ENCODE results near the gene HSD17B8.
"Not testable (repeated sequence)": the region's sequence is repeated elsewhere in the genome, so short reads cannot be mapped to it uniquely, and the experiment has no call there.

Gene HSD17B8

GRCh38 chr6:33206864-33207551, 2.6 kb downstream of the HSD17B8 start:
- peak; percentile 93 for DNase-seq (ENCODE audit: low read depth)

GRCh38 chr6:33207552-33208090, 3.2 kb downstream of the HSD17B8 start:
- peak; percentile 79 for DNase-seq (ENCODE audit: low read depth)

DNA sequence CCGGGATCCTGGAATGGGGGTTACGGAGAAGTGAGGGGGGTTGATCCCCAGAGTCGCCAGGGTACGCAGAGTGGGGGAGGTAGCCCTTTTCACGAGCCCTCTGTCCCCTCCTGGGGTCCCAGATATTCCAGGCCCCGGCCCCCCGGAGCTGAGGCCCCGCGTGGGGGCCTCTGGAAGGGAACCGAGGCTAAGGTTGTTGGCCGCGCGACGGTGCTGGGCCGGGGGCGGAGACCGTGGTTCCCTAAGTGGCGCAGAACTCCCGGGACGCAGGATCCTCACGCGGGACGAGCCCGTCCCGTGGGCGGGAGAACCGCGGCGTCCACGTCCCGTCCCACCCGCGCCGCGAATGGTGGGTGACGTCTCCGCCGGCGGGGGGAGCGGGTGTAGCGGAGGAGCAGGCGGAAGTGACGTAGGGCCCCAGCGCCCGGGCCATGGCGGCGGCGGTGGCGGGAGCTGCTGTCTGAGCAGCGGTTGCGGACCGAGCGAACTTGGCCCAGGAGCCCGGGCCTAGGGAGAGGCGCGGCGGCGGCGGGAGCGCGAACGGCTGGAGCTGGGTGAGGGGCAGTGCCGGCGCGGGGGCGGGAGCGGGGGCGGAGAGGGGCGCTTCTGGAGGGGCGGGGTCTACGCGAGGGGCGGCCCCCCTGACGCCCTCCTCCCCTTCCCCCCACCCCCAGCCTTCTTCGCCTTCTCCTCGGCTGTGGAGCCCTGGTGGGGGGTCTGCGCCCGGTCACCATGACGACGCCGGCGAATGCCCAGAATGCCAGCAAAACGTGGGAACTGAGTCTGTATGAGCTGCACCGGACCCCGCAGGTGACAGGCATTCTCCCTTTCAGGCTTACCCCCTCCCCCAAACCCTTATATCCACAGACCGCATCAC, 3.9 kb downstream of the HSD17B8 start, which contains the start of gene RING1:
TSS of gene RING1 (plus strand) at position 410 of the 877 bp plus-strand sequence. CDS start at position 733, 323 bp downstream.
- peak; percentile 79 for DNase-seq (ENCODE audit: low read depth)

DNA sequence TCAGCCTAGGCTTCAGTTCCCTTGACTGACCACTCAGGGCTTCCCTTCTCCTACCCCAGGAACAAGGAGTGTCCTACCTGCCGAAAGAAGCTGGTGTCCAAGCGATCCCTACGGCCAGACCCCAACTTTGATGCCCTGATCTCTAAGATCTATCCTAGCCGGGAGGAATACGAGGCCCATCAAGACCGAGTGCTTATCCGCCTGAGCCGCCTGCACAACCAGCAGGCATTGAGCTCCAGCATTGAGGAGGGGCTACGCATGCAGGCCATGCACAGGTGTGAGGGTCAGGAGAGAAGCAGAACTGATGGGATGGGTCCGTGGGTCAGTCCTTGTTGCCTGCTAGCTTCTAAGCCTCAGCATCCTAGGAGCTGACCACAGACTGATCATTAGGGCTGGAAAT, 5.4 kb downstream of the HSD17B8 start:
- DNase-seq (ENCODE audit: low read depth), result no peak

GRCh38 chr6:33211136-33211535, 6.7 kb downstream of the HSD17B8 start:
- DNase-seq (ENCODE audit: low read depth), result no peak

DNA sequence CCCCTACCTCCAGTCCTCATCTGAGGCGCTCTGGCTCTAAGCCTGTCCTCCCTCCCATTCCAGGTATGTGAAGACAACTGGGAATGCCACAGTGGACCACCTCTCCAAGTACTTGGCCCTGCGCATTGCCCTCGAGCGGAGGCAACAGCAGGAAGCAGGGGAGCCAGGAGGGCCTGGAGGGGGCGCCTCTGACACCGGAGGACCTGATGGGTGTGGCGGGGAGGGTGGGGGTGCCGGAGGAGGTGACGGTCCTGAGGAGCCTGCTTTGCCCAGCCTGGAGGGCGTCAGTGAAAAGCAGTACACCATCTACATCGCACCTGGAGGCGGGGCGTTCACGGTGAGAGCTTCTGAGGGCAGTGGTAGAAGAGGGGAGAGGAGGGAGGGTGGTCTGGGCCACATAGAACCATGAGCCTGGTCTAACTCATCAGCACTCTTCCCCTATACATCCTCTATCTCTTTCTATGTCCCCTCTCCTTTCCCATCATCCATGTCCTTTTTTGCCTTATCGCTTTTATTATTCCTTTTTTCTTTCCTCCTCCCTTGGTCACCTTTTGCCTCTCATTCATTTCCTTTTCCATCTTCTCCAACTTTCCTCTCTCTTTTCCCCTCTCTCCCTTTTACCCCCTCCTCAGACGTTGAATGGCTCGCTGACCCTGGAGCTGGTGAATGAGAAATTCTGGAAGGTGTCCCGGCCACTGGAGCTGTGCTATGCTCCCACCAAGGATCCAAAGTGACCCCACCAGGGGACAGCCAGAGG, 7.4 kb downstream of the HSD17B8 start:
- no peak for DNase-seq (ENCODE audit: low read depth)

DNA sequence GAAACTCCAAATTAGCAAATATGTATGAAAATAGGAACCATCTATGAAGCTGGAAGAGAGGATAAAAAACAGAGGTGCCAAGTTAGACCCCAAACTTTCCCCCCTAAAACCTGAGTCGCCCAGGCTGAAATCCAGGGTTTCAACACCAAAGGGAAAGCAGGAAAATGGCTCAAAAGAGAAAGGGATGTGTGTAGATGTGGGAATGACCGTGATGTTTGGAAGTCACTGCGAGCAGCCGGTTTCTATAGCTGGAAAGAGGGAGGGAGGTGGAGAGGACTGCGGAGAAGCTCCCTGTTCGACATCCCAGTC, 8.4 kb downstream of the HSD17B8 start:
- no peak for DNase-seq (ENCODE audit: low read depth)

DNA sequence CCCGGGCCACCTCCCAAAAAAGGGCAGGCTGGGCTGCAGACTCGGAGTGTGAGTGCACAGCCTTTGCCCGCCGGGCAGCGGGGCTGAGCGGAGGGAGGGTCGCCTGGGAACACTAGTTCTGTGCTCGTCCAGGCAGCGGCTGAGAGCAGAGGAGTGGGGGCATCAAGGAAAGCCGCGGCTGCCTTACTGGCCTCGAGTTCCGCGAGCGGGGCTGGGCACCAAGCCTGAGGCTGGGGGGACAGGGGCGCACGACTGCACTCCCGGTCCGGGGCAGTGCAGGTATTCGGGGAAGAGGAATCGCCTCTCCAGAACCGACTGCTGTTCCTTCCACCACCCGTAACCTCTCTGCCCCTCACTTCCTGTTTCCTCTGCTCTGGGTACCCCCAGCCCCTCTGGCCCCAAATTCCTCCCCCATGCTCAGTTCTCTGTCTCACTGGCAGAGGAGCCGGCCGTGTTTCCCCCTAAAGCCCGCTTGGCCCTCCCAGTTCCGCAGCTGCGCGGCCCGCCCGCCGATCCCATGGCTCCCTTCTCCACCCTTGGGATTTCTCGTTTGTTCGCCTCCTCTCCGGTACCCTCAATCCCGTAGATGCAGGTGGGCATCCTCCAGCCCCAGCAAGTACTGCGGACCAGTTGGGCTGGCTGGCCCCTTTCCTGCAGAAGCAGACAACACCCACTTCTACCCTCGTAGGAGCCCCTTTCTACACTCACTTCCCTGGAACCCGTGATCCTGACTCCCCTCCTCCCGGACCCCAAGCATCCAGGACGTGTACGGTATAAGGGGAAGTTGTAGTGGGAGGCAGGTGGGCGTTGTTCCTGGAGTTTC, 8.9 kb downstream of the HSD17B8 start:
- DNase-seq (ENCODE audit: low read depth), result peak; percentile 35

GRCh38 chr6:33213989-33214335, 9.5 kb downstream of the HSD17B8 start:
- DNase-seq (ENCODE audit: low read depth), result no peak

DNA sequence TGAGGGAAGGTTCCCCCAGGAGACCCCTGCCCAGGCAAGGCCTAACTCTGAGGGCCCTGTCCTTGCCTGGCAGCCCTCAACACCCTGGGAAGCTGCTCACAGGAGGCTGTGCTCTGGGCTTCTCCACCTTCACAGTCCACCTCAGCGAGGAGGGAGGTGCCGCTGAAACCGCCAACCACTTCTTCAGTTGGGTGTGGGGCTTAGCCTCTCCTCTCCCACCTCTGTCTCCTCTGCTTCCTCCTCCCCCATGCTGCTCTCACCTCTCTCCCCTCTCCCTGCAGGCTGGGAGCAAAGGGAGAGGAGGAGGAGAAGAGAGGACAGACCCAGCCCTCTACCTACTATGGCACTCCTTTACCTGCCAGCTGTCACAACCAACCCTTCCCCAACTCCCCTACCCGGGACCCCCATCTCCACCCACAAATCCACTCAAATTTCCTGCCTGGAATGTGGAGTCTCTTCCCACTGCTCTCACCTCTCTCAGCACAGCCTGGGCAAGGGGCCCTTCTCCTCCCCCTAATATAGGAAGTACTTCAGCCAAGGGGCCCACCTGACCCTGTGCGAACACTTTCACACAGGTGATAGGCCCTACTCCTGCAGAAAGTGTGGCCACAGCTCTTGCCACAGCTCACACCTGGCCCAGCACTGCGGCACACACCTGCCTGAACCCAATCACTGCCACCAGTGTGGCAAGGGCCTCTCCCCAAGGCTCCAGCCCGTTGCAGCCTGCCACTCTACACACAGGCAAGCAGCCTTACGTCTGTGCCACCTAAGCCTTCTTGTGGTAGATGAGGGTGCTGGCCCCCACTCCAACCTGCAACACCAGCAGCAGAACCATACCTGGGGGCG, 11.0 kb downstream of the HSD17B8 start:
- DNase-seq (ENCODE audit: low read depth), result no peak

GRCh38 chr6:33216117-33216649, 11.7 kb downstream of the HSD17B8 start:
- DNase-seq (ENCODE audit: low read depth), result no peak

DNA sequence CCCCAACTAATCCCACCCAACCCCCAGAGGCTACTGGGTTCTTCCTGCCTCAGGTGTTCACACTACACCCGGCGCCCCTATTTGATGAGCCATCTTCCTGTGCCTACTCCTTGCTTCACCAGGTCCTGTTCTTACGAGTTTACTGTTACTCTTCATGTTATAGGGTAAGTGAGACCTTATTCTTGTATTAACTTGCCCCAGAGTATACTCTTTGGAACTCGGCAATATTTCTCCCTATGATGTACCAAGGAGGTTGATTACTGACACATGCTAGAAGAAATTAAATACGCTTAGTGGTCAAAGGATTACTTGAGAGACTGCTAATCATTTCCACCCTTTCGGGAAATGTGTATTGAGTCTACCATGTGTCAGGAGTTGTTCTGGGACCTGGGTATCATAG, 12.8 kb downstream of the HSD17B8 start:
- DNase-seq (ENCODE audit: low read depth), result no peak

- DNase-seq (ENCODE audit: low read depth), result peak; percentile 48
Observed at GRCh38 chr6:33217681-33218080, 13.2 kb downstream of the HSD17B8 start.

DNA sequence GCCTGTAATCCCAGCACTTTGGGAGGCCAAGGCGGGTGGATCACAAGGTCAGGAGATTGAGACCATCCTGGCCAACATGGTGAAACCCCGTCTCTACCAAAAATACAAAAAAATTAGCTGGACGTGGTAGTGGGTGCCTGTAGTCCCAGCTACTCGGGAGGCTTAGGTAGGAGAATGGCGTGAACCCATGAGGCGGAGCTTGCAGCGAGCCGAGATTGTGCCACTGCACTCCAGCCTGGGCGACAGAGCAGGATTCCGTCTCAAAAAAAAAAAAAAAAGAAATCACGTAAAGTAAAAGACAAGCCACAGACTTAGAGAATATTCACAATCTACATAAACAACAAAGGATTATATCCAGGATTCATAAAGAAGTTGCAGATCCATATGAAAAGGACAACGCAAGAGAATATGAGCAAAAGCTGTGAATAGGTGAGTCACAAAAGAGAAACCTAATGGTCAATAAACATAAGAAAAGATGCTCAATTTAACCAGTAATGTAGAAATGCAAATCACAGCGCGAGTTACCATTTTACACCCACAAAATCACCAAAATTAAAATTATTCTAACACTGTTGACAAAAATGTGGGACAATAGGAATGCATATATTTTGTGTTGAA, 22.2 kb downstream of the HSD17B8 start:
- not testable (repeated sequence) for DNase-seq (ENCODE audit: low read depth)

DNA sequence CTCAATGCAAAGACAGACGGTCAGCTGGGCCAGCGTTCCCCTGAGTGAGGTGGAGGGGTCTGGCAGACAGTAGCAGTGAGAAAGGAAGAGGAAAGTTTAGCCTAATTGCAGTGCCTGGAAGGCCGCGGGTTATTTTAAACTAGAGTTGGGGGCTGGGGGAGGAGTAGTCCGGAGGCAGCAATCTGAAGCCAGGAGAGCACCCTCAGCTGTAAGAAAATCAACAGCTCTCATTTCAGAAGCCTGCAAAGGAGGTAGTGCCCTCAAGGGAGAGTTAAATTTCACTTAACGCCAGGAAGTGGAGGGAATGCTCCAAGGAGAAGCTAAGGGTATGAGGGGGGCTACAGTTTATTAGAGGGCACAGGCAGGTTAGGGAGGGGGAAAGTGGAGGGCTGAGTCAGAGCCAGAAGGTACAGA, 30.8 kb downstream of the HSD17B8 start:
- no peak for DNase-seq (ENCODE audit: low read depth)

- DNase-seq (ENCODE audit: low read depth), result no peak
Observed at GRCh38 chr6:33236328-33236727, 31.9 kb downstream of the HSD17B8 start.

DNA sequence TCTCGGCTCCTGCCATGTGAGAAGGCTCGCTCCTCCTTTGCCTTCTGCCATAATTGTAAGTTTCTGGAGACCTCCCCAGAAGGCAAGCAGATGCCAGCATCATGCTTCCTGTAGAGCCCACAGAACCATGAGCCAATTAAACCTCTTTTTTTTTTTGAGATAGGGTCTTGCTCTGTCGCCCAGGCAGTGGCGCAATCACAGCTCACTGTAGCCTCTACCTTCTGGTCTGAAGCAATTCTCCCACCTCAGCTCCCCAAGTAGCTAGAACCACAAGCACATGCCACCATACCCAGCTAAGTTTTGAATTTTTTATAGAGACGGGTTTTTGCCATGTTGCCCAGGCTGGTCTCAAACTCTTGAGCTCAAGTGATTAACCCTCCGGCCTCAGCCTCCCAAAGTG, 32.4 kb downstream of the HSD17B8 start:
- no peak for DNase-seq (ENCODE audit: low read depth)

- DNase-seq (ENCODE audit: low read depth), result no peak
Observed at GRCh38 chr6:33237741-33238140, 33.3 kb downstream of the HSD17B8 start.

DNA sequence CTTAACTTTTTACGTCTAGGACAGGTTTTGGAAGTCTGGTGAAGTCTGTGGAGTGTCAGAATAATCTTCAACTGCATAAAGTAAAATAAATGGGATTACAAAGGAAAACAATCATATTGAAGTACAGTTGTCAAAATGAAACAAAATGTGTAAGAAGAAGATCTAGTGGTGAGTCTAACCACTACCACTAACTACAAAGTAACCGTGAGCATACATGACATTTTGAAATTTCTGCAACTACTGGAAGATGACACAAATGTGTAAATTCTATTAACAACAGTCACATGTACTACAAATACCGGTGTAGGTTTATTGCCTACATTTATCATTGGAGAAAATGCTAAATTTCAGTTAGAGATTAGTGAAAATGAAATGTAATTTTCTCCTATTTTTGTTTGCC, 37.5 kb downstream of the HSD17B8 start:
- DNase-seq (ENCODE audit: low read depth), result no peak

DNA sequence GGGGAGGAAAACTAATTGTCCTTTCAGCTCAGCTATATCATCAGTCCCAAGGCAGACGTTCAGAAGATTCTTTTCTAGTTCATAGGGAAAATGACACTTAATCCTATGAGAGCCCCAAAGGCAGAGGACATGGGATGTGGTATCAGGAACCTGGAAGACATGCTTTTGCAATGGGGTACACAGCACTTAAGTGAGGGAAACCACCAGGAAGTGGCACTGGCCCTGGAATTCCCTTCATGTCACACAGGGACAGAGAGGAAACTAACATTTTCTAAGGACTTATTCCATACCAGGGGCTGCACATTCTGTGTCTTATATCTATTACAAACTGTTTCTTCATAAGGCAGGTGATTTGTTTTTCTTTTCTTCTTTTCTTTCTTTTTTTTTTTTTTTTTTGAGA, 39.0 kb downstream of the HSD17B8 start:
- DNase-seq (ENCODE audit: low read depth), result no peak
